ENCODE measurements around the gene ZNF260.
A peak's percentile ranks its signal among the peaks of the same experiment; 100 is the strongest.
"Not testable (repeated sequence)": the region's sequence is repeated elsewhere in the genome, so short reads cannot be mapped to it uniquely, and the experiment has no call there.

The ZNF260 gene

DNA sequence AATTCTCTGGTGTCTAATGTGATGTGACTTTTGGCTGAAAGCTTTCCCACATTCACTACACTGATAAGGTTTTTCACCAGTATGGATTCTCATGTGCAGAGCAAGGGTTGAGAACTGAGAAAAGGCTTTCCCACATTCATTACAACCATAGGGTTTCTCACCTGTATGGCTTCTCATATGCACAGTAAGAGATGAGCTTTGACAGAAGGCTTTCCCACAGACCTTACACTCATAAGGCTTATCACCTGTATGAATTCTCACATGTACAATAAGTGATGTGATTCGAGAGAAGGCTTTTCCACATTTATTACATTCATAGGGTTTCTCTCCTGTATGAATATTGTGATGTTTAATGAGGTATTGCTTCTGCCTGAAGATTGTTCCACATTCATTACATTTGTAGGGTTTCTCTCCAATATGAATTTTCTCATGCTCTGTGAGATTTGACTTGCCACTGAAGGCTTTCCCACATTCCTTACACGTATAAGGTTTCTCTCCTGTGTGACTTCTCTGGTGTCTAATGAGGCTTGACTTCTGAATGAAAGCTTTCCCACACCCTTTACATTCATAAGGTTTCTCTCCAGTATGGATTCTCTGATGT, 14.0 kb downstream of the ZNF260 start:
- no peak for DNase-seq (ENCODE audit: low spot score)
- Histone ChIP-seq H3K4me3 (peak overlapping the region; percentile 22), H3K27ac (no peak overlapping the region)
- TF ChIP-seq, protein P1, sequence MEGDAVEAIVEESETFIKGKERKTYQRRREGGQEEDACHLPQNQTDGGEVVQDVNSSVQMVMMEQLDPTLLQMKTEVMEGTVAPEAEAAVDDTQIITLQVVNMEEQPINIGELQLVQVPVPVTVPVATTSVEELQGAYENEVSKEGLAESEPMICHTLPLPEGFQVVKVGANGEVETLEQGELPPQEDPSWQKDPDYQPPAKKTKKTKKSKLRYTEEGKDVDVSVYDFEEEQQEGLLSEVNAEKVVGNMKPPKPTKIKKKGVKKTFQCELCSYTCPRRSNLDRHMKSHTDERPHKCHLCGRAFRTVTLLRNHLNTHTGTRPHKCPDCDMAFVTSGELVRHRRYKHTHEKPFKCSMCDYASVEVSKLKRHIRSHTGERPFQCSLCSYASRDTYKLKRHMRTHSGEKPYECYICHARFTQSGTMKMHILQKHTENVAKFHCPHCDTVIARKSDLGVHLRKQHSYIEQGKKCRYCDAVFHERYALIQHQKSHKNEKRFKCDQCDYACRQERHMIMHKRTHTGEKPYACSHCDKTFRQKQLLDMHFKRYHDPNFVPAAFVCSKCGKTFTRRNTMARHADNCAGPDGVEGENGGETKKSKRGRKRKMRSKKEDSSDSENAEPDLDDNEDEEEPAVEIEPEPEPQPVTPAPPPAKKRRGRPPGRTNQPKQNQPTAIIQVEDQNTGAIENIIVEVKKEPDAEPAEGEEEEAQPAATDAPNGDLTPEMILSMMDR (IDR thresholded peaks at IDR 0.05), result no peak

DNA sequence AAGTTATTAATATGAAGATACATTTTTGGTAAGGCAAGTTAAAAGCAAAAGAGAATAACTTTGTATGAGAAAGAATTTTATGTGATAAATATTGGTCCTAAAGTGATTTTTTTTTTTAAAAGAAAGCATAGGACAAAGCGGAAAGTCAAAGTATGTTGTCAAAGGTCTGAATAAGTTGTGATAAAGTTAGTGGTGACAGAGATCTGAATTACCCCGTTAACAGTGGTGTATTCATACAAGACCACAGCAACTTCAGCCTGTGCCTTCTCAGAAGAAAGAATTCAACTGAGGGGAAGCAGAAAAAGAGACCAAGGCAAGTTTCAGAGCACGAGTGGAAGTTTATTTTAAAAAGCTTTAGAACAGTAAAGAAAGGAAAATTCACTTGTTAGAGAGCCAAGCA, 19.7 kb downstream of the ZNF260 start:
- no peak overlapping the region for H3K4me3 ChIP-seq
- H3K27ac ChIP-seq, result no peak overlapping the region
- TF ChIP-seq, protein P1 (IDR thresholded peaks at IDR 0.05), result no peak
- DNase-seq (ENCODE audit: low spot score), result no peak

DNA sequence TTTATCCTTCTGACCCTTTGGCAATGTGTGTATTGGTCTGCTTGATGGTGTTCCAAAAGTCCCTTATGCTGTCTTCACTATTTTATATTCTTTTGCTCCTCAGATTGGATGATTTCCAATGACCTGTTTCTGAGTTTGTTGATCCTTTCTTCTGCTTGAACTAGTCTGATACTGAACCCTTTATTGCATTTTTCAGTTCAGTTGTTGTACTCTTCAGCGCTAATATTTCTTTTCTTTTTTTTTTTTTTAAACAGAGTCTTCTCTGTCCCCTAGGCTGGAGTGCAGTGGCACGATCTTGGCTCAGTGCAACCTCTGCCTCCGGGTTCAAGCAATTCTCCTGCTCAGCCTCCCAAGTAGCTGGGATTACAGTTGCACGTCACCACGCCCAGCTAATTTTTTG, 26.1 kb downstream of the ZNF260 start:
- no peak for DNase-seq (ENCODE audit: low spot score)
- Histone ChIP-seq H3K27ac (no peak overlapping the region), H3K4me3 (no peak overlapping the region)
- TF ChIP-seq, protein P1 (IDR thresholded peaks at IDR 0.05), result no peak

DNA sequence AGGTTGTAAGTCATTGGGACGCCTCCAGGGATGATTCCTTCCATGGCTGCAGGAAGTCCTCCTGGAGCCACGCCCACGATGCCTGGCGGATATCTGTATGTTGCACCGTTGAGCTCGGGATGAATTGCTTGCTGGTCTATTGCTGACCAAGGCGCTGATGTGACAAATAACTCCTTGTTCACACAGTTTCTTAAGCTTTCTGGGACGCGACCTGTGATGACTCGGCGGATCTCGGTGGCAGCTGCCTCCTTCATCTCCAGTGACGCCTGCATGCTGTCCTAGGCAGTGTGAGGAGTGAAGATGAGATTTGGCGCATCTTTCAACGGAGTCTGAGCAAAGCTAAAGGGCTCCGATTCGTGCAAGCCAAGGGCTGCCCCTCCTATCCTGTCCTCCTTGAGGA, 31.1 kb downstream of the ZNF260 start:
- DNase-seq (ENCODE audit: low spot score), result no peak
- TF ChIP-seq, protein P1 (IDR thresholded peaks at IDR 0.05), result no peak
- H3K4me3 ChIP-seq, result no peak overlapping the region
- no peak overlapping the region for H3K27ac ChIP-seq

DNA sequence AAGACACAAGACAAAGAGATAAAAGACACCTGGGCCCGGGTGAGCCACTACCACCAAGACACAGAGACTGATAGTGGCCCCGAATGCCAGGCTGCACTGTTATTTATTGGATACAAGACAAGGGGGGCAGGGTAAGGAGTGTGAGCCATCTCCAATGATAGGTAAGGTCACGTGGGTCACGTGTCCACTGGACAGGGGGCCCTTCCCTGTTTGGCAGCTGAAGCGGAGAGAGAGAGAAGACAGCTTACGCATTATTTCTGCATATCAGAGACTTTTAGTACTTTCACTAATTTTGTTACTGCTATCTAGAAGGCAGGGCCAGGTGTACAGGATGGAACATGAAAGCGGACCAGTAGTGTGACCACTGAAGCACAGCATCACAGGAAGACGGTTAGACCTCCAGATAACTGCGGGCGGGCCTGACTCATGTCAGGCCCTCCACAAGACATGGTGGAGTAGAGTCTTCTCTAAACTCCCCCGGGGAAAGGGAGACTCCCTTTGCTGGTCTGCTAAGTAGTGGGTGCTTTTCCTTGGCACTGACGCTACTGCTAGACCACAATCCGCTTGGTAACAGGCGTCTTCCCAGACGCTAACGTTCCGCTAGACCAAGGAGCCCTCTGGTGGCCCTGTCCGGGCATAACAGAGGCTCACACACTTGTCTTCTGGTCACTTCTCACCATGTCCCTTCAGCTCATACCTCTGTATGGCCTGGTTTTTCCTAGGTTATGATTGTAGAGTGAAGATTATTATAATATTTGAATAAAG, 35.2 kb downstream of the ZNF260 start:
- TF ChIP-seq, protein P1 (IDR thresholded peaks at IDR 0.05), result peak; percentile 42

DNA sequence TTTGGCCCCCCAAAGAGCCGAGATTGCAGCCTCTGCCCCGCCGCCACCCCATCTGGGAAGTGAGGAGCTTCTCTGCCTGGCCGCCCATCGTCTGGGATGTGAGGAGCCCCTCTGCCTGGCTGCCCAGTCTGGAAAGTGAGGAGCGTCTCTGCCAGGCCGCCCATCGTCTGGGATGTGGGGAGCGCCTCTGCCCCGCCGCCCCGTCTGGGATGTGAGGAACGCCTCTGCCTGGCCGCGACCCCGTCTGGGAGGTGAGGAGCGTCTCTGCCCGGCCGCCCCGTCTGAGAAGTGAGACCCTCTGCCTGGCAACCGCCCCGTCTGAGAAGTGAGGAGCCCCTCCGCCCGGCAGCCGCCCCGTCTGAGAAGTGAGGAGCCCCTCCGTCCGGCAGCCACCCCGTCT, 37.2 kb downstream of the ZNF260 start:
- not testable (repeated sequence) for H3K27ac ChIP-seq; H3K4me3 ChIP-seq; DNase-seq (ENCODE audit: low spot score)

More for the DNA sequence above, 35.2 kb downstream of the ZNF260 start:
- DNase-seq (ENCODE audit: low spot score), result peak; percentile 71
- H3K27ac ChIP-seq, H3K4me3 ChIP-seq: not testable (repeated sequence)

DNA sequence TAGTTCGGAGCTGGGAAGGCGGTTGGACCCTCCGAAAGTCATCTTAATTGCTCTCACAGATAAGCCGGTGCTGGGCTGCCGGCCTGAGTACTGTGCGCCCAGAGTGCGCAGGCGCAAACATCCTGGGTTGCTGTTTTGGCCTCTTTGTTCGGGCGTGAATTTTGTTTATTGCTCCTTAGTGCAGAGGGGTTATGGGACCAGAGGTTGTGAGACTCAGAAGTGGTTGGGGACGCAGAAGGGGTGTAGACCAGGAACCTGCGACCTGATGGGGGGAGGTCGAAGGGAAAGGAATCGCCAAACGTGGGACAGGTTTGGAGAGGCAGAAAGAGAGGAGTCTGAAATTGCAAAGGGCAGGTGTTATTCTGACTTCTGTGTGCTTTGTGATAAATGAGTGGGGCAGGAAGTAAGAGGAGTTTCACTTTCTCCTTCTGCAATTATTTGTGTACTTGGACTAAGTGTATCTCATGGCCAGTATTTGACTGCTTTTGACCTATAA, 38.1 kb downstream of the ZNF260 start:
- Histone ChIP-seq H3K27ac (peak overlapping the region; percentile 90 to 96), H3K4me3 (peak overlapping the region; percentile 94)
- TF ChIP-seq, protein P1 (IDR thresholded peaks at IDR 0.05), result no peak
- peak; percentile 83 for DNase-seq (ENCODE audit: low spot score)

Data from coronary artery (tissue), 2 donors.